ENCODE results near the gene IRF2.

DNA sequence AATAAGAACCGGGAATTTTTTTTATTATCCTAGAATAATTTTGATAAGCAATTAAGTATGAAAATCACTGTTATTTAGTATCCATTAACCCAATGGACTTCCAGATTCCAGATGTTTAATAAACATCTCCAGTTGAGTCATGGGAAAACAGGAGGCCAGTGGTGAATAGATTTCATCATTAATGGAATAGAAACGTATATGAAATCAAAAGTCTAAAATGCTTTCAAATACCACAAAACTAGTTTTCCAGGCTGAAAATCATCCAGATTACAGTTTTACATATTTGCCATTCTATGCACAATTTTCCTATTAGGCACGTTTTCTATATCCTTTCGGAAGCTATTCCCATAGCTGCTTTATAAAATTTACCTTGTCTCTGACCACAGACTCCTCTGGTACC lies 35.0 kb downstream of the IRF2 start:
- TF ChIP-seq, protein P1, sequence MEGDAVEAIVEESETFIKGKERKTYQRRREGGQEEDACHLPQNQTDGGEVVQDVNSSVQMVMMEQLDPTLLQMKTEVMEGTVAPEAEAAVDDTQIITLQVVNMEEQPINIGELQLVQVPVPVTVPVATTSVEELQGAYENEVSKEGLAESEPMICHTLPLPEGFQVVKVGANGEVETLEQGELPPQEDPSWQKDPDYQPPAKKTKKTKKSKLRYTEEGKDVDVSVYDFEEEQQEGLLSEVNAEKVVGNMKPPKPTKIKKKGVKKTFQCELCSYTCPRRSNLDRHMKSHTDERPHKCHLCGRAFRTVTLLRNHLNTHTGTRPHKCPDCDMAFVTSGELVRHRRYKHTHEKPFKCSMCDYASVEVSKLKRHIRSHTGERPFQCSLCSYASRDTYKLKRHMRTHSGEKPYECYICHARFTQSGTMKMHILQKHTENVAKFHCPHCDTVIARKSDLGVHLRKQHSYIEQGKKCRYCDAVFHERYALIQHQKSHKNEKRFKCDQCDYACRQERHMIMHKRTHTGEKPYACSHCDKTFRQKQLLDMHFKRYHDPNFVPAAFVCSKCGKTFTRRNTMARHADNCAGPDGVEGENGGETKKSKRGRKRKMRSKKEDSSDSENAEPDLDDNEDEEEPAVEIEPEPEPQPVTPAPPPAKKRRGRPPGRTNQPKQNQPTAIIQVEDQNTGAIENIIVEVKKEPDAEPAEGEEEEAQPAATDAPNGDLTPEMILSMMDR (IDR thresholded peaks at IDR 0.05) = no peak
- no peak for TF ChIP-seq ZFX (IDR thresholded peaks at IDR 0.05; ENCODE audit: borderline replicate concordance)

Data from 22Rv1 (cell line).